ENCODE results near the gene PLCG1.
A peak's percentile ranks its signal among the peaks of the same experiment; 100 is the strongest.

Gene PLCG1

DNA sequence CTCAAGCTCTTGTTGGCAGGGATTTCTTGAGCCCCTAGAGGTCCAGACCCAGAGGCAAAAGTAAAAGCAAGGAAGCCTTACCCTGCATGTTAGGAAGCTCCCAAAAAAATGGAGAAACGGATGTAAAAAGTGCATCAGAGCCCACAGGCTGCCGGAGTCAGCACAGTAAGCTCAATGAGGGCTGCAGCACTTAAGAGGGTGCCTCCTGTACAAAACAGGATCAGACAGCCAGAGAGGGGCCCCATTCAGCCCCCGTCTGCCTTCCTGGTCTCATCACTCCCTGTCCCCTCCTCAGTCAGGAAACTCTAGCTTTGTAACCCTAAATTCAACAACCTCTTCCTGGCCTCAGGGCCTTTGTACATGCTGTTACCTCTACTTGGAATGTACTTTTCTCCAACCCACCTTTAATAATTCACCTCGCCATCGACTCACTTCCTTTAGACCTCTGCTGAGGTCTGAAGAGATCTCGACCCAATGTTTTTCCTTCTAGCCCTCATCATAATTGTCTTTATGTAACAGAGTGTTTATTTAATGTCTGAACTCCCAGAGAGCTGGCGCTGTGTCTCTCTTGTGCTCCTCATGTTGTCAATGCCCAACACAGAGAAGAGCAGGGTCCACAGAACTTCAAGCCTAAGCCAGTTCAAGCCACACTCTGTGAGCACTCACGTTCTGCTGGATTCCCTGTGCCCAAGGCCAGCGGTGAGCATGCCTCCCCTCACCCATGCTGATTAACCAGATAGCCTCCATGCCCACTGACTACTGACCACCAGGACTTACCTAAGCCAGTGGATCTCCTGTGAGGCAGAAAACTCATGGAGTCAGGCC, 2.8 kb upstream of the PLCG1 start:
- no peak overlapping the region for H3K4me3 Mint-ChIP-seq

DNA sequence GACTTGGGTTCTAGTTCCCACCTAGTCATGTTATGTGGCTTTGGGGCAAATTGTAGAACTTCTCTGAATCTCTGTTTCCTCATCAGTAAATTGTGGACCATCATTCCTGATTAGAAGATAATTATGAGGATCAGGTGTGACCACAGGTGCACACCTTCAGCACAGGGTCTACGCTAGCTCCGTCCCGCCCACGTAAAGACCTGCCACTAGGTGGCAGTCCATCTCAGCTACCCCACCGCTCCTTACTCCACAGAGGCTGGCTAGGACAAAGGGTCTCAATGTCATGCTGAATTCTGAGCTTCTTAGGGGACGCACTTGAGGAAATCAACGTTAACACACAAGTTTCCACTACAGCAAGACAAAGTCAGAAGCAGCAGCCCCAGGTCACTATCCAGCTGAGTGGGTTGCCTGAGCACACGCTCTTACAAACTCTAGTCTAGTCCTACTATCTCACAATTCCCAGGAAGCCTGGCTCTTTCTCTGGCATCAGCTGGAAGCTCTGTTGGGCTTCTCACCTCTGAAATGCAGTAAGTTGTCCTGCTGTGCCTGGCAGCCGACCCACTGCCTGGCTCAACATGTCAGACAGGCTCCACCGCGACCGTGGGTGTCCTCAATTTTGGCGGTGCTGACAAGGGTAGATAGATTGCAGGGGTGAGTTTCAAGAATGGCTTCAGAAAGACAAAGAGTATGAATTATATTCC, 2.0 kb upstream of the PLCG1 start:
- peak overlapping the region; percentile 86 for H3K4me3 Mint-ChIP-seq
- peaks cover 19% of the 10 kb centered on the region for H3K36me3 Mint-ChIP-seq (ENCODE audit: low read depth)
- H3K27me3 Mint-ChIP-seq: no peaks in the 10 kb centered on the region
- peak overlapping the region; percentile 89 for H3K27ac Mint-ChIP-seq
- peaks cover 63% of the 10 kb centered on the region for H3K4me1 Mint-ChIP-seq (ENCODE audit: low read depth)
- H3K9me3 Mint-ChIP-seq: no peaks in the 10 kb centered on the region

More for the DNA sequence above, 2.8 kb upstream of the PLCG1 start:
- Mint-ChIP-seq H3K4me1 (ENCODE audit: low read depth) (peaks cover 55% of the 10 kb centered on the region), H3K36me3 (ENCODE audit: low read depth) (peaks cover 14% of the 10 kb centered on the region), H3K9me3 (no peaks in the 10 kb centered on the region), H3K27me3 (no peaks in the 10 kb centered on the region), H3K27ac (peak overlapping the region; percentile 5)

DNA sequence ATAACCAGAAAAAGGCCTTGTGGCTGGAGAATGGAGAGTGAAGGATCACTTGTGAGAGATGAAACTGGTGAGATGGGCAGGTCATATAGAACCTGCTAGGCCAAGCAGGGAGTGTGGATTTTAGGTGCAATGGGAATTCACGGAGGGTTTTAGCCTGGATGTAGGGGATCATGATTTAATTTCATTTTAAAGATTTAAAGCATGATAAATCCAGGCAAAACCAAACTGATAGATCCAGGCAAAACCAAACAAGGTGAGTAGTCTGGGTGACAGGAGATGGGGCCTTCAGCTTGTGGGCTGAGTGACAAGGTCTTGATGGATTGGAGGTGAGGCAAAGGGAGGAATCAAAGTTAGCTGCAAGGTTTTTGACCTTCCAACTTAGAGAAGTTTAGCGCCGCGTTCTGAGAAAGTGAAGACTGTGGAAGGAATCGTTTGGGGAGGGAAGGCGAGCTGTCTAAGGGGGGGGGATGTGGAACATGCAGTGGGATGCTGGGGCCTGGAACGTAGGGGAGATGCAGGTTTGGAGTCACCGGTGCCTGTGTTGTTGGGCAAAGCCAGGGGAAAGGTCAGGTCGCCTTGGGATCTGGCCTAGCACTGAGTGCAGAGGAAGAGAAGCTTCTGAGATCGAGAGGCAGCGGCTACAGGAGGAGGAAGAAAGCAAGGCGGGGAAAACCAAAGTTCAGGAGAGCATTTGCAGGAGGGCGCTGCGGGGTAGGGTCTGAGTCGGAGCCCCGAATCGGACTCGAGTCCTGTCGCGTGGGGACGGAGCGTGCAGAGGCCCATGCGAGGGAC, 1.3 kb upstream of the PLCG1 start:
- peaks cover 65% of the 10 kb centered on the region for H3K4me1 Mint-ChIP-seq (ENCODE audit: low read depth)
- peaks cover 16% of the 10 kb centered on the region for H3K36me3 Mint-ChIP-seq (ENCODE audit: low read depth)
- no peaks in the 10 kb centered on the region for H3K27me3 Mint-ChIP-seq
- peak overlapping the region; percentile 86 for H3K4me3 Mint-ChIP-seq
- H3K9me3 Mint-ChIP-seq: no peaks in the 10 kb centered on the region
- peak overlapping the region; percentile 89 for H3K27ac Mint-ChIP-seq

DNA sequence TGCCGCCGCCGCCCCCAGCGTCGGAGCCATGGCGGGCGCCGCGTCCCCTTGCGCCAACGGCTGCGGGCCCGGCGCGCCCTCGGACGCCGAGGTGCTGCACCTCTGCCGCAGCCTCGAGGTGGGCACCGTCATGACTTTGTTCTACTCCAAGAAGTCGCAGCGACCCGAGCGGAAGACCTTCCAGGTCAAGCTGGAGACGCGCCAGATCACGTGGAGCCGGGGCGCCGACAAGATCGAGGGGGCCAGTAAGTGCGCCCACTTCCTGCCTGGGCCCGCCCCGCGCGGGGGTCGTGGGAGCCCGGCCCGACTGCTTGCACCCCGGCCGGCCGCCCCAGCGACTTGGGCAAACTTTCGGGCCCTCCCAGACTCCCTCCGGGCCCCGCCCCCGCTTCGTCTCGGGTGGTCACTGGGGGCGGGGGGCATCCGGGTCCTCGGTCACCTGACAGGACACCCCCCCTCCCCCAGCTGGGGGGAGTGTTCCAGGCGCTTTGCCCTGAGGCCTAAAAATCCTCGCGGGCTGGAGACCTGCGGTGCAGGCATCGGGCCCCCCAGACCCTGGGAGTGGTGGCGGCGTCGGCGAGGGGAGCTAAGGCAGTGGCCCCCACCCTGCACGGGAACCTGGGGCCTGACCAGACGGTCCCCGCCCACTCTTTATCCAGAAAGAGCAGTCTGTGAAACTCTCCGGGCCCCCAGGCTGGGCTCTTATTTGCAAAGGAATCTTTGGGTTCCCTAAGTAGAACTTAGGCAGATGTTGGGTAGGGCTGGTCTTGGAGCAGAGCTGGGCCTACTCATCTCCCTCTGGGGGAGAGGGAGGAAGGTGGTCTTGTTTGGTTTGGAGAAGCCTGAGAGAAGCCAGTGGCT, 501 bp downstream of the PLCG1 start:
- no peaks in the 10 kb centered on the region for H3K9me3 Mint-ChIP-seq
- H3K36me3 Mint-ChIP-seq (ENCODE audit: low read depth): peaks cover 16% of the 10 kb centered on the region
- peaks cover 73% of the 10 kb centered on the region for H3K4me1 Mint-ChIP-seq (ENCODE audit: low read depth)
- peak overlapping the region; percentile 86 for H3K4me3 Mint-ChIP-seq
- H3K27ac Mint-ChIP-seq: peak overlapping the region; percentile 94
- no peaks in the 10 kb centered on the region for H3K27me3 Mint-ChIP-seq

DNA sequence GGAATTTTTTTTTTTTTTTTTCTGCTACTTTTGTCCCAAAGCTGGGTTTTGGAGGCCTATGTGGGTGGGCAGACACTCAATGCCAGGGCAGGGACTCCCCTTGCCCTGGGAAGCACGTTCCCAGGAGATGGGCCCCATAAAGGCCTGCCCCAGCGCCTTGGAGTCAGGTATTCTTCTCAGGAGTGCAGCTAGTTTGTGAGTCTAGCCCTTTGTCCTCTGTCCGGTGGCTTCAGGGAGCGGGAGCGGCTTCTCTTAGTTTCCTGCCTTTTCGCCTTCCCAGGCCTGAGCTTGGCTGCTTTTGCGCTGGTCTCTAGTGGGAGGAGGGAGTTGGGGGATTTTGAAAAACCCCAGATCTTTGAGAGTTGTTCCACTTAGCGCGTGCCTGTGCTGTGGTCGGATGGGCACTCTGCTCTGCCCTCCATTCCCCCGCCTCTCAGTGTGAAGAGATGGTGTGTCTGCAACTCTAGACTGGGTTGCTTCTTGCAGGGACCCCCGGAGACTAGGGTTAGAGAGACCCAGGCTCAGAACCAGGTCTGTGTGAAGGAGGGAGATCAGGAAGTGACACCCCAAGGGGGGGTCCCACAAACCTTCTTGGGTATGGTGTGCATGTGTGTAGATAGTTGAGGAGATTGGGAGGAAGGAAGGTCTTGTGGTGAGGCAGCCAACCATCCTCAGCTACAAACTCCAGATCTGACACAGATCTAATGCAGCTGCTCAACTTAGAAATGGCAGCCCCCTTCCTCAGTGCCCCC, 1.3 kb downstream of the PLCG1 start:
- Mint-ChIP-seq H3K4me3 (peak overlapping the region; percentile 86), H3K4me1 (ENCODE audit: low read depth) (peaks cover 79% of the 10 kb centered on the region), H3K27me3 (no peaks in the 10 kb centered on the region), H3K36me3 (ENCODE audit: low read depth) (peaks cover 16% of the 10 kb centered on the region), H3K9me3 (no peaks in the 10 kb centered on the region), H3K27ac (peak overlapping the region; percentile 94)

DNA sequence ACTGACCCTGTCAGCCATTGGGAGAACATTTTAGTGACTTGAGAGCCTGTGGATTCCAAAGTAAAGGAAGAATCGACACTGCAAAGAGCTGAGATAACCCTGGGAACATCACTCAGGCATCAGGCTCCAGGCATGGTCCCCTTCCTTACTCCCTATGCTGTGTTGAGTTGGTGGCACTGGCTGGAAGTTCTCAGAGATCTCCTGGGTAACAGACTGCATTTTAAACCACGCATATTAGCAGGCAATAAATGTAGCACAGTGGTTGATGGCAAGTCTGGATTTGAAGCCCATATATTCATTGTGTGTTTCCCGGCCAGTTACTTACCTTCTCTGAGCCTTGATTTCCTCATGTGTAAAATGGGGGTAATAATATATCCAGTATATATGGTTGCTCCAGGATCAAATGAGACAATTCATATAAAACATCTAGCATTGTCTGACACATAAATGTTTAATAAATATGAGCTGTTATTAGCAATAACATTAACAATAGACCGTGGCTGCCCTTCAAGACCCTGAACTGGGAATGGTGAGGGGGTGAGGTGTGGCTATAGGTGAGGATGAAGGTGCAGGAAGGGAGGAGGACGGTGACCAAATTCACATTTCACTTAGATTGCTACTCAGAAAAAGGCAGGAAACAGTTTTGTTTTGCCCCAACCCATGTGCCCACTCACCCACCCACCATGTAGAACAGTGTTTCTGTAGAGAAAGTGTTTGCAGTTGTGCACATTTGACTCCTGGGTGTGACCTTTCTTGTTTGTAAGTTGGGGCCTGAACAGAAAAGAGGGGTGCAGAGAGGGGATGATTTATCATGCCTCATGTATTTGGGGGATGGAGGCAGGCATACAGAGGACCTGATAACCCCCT, 2.1 kb downstream of the PLCG1 start:
- peaks cover 23% of the 10 kb centered on the region for H3K36me3 Mint-ChIP-seq (ENCODE audit: low read depth)
- H3K4me3 Mint-ChIP-seq: peak overlapping the region; percentile 86
- no peaks in the 10 kb centered on the region for H3K27me3 Mint-ChIP-seq

DNA sequence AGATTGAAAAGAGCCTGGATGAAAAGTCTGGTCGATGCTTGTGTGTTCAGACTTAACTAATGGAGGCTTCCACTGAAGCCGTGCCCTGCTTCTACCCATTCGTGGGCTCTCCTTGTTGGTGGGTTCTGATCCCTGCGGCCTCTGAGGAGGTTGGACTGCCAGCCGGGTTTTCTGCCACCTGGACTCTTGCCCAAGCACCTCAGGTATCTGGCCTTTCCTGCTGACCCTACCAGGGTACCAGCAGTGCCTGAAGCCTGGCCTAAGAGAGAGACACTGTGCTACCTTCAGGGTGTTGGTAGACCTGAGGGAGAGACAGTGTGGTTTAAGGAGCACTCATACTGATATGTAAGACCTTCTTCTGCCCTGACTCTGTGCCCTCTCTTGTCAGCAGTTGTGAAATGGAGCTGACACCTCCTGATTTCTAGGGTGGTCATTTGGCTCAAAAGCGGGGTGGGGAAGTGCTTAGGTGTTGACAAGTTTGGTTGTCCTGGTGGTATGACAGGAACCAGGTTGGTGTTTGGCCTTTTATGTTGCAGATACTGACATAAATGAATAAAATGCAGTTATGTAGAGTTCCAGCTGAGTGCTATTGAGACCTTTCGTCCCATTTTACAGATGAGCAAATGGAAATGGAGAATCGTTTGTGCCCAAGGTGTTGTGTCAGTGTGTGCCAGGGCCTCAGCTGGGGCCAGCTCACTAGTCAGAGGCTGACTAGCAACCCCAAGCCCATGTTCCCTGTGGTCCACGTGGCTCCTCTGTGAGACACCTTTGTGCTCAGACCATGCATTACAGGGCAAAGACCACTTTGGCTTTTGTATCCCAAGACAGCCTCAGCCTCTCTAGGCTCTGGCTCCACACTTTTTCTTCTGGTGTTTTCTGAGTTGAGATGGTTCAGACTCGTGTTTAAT, 3.1 kb downstream of the PLCG1 start:
- no peaks in the 10 kb centered on the region for H3K27me3 Mint-ChIP-seq
- peak overlapping the region; percentile 94 for H3K27ac Mint-ChIP-seq
- H3K4me1 Mint-ChIP-seq (ENCODE audit: low read depth): peaks cover 79% of the 10 kb centered on the region
- H3K36me3 Mint-ChIP-seq (ENCODE audit: low read depth): peaks cover 34% of the 10 kb centered on the region
- no peaks in the 10 kb centered on the region for H3K9me3 Mint-ChIP-seq
- H3K4me3 Mint-ChIP-seq: peak overlapping the region; percentile 86

More for the DNA sequence above, 2.1 kb downstream of the PLCG1 start:
- Mint-ChIP-seq H3K4me1 (ENCODE audit: low read depth) (peaks cover 79% of the 10 kb centered on the region), H3K27ac (peak overlapping the region; percentile 94), H3K9me3 (no peaks in the 10 kb centered on the region)

DNA sequence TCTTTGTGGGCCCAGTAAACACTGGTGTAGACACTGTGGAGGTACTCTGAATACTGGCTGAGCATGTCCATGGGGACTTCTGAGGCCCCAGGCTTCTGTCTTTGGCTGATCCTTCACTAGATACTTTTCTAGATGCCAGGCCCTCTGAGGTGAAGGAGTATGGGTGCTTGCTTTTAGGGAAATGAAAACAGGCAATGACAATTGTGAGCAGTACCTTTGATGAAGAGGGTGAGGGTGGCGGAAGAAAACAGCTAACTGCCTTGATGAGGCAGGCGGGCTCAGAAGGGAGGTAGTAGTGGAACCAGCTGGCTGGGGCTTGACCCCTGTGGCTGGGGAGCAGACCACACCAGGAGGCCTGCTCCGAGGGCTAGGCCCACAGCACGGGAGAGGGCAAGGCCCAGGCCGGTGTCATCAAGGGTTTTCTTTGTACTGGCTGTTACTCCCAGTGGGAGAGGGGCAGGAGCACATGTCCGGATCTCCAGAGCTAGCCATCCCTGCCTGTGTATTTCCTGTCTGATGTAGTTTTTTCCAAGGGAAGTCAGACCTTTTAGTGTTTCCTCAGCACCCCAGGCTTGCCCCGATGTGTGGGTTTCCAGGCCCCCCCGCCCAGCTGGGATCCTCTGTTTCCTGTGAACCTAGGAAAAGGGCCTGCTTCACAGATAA, 3.9 kb downstream of the PLCG1 start:
- no peaks in the 10 kb centered on the region for H3K27me3 Mint-ChIP-seq
- H3K4me3 Mint-ChIP-seq: peak overlapping the region; percentile 86
- H3K36me3 Mint-ChIP-seq (ENCODE audit: low read depth): peaks cover 36% of the 10 kb centered on the region
- peaks cover 79% of the 10 kb centered on the region for H3K4me1 Mint-ChIP-seq (ENCODE audit: low read depth)
- no peaks in the 10 kb centered on the region for H3K9me3 Mint-ChIP-seq
- H3K27ac Mint-ChIP-seq: peak overlapping the region; percentile 94

DNA sequence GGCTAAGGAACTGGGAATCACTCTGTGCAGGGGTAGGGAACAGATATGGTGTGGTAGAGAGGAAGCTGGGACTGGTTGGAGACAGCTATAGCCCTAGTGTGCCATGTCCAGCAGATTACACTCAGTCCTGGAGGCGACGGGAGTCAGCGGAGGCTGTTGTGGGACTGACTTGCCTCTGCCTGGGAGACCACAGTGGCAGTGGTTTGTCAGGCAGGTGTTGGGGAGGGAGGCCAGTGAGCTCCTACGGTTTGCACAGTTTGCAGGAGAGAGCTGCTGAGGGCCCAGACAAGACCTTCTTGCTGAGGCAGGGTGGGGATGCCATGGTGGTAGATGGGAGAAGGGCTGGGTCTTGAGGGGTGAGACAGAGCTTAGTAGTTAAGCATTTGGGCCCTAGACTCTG, 4.9 kb downstream of the PLCG1 start:
- Mint-ChIP-seq H3K4me1 (ENCODE audit: low read depth) (peaks cover 87% of the 10 kb centered on the region), H3K27ac (peak overlapping the region; percentile 94), H3K36me3 (ENCODE audit: low read depth) (peaks cover 43% of the 10 kb centered on the region), H3K27me3 (no peaks in the 10 kb centered on the region), H3K4me3 (peak overlapping the region; percentile 86), H3K9me3 (no peaks in the 10 kb centered on the region)

DNA sequence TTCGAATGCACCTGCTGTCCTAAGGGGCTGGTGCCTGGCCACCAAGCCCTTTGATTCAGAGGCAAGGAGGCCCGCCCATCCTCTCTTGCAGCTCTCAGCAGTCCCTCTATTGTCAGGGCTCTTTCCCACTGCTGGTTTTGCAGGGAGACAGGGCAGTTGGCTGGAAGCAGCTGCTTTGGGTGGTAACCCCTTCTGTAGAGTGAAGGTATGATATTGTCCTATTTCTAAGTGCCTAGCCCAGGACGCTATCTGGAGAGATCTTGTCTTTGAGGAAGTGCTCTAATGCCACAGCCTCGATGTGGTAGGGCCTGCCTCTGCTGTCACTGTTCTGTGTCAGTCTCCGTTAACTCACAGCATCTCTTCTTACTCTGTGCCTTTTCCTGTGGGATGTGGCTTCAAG, 5.6 kb downstream of the PLCG1 start:
- H3K4me1 Mint-ChIP-seq (ENCODE audit: low read depth): peaks cover 92% of the 10 kb centered on the region
- H3K27me3 Mint-ChIP-seq: no peaks in the 10 kb centered on the region
- H3K4me3 Mint-ChIP-seq: peak overlapping the region; percentile 86
- H3K36me3 Mint-ChIP-seq (ENCODE audit: low read depth): peaks cover 44% of the 10 kb centered on the region
- peak overlapping the region; percentile 94 for H3K27ac Mint-ChIP-seq
- H3K9me3 Mint-ChIP-seq: no peaks in the 10 kb centered on the region

DNA sequence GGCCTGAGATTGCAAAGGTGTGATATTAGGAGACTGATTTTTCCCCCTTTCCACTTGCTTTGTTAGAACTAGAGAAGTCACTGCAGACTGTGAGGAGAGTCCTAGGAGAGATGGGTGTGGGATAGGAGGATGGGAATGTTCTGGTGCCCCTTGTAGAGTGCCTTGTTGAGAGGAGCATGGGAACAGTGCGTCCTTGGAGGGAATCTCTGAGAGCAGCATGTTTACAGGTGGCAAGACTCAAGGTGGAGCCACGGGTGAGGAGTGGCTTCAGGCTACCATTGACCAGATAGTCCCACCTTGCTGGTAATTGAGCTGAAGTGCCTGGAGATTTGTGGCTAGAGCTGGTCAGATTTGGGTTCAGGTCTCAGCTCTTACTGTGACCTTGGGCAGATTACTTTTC, 6.0 kb downstream of the PLCG1 start:
- Mint-ChIP-seq H3K27me3 (no peaks in the 10 kb centered on the region), H3K27ac (peak overlapping the region; percentile 94), H3K4me3 (peak overlapping the region; percentile 86), H3K9me3 (no peaks in the 10 kb centered on the region), H3K36me3 (ENCODE audit: low read depth) (peaks cover 44% of the 10 kb centered on the region), H3K4me1 (ENCODE audit: low read depth) (peaks cover 96% of the 10 kb centered on the region)

DNA sequence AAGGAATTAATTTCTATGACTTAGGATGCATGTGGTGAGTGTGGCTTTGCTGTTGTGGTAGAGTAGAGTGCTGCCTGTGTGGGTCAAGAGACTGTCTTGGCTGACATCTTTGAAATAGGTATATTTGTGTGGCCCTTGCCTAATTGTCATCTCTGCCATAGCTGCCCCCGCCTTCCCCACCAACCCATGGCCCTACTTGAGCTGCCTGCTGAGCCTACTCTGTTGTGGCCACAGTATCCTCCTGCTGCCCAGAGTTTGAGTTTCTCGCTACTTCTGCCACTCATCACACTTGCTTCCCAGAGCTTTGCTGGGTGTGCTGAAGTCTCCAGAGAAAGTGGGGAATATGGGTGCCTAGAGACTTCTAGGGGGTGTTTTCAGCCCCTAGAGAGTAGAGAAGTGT, 8.0 kb downstream of the PLCG1 start:
- Mint-ChIP-seq H3K27ac (peak overlapping the region; percentile 94), H3K27me3 (no peaks in the 10 kb centered on the region), H3K9me3 (no peaks in the 10 kb centered on the region), H3K4me1 (ENCODE audit: low read depth) (peaks cover 99% of the 10 kb centered on the region), H3K4me3 (no peak overlapping the region), H3K36me3 (ENCODE audit: low read depth) (peaks cover 34% of the 10 kb centered on the region)

Data from stimulated activated naive CD8-positive, alpha-beta T cell treated with anti-CD3 and anti-CD28 coated beads, Interleukin-15, Interleukin-2, amounts not matched to agents 100 ng/mL and 50 ng/mL, for 24 hours (primary cell).